ENCODE results near the gene CYS1.

The CYS1 gene

DNA sequence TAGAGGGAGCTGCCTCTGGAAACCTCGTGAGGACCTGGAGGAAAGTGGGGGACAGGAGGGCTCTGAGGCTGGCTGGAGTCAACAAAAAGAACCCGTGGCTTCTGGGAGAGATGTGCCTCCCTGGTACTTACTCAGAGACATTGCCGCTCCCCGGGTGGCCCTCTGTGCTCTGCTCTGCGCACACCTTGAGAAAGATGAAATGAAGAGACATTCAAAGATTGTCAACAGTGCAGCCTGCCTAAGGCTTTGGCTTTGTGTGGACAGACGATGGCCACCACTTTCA is 14.5 kb downstream of the CYS1 start:
- TF ChIP-seq, protein P1, sequence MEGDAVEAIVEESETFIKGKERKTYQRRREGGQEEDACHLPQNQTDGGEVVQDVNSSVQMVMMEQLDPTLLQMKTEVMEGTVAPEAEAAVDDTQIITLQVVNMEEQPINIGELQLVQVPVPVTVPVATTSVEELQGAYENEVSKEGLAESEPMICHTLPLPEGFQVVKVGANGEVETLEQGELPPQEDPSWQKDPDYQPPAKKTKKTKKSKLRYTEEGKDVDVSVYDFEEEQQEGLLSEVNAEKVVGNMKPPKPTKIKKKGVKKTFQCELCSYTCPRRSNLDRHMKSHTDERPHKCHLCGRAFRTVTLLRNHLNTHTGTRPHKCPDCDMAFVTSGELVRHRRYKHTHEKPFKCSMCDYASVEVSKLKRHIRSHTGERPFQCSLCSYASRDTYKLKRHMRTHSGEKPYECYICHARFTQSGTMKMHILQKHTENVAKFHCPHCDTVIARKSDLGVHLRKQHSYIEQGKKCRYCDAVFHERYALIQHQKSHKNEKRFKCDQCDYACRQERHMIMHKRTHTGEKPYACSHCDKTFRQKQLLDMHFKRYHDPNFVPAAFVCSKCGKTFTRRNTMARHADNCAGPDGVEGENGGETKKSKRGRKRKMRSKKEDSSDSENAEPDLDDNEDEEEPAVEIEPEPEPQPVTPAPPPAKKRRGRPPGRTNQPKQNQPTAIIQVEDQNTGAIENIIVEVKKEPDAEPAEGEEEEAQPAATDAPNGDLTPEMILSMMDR (IDR thresholded peaks at IDR 0.05; ENCODE audit: low read depth, low read length, missing control alignments) = no peak
- DNase-seq (ENCODE audit: low read depth) = no peak
- in situ Hi-C loops (cut with HindIII; ENCODE audit: low sequenced_read_pairs) = no loop called here
- H3K4me3 ChIP-seq (ENCODE audit: low read depth, low read length) = no peak overlapping the region

DNA sequence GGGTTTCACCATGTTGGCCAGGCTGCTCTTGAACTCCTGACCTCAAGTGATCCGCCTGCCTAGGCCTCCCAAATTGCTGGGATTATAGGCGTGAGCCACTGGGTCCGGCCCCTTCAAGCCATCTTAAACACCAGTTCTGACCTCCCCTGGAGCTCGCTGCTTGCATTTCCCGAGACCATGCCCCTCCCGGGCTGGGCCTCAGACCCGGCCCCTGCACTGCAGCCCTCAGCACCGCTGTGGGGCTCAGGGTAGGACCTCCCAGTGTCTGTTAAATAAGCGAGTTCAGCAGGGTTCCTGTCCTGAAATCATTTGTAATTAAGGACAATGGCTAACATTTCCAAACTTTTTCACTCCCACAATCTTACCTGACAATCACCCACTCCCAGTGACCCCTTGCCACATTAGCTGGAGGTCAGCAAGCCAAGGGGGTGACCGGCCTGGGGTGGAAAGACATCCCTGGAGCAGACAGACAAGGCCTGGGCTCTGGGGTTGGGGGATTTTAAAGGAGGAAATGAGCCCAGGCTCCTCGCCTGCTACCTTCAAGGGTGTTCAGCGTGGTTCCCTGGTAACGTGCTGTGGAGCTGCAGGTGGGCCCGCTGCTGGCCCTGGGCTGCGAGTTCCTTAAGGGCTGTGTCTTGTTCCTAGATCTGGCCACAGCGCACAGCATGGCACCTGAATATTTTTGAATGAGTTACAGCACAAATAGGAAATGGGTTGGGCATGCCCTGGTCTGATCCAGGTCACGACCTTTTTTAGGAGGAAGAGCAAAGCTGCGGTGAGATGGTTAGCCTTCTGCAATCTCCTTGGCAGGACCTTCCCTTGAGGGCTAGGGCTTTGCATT is 15.1 kb downstream of the CYS1 start:
- no peak for DNase-seq (ENCODE audit: low read depth)
- in situ Hi-C loops (cut with HindIII; ENCODE audit: low sequenced_read_pairs) = no loop called here
- H3K4me3 ChIP-seq (ENCODE audit: low read depth, low read length) = no peak overlapping the region
- TF ChIP-seq, protein P1 (IDR thresholded peaks at IDR 0.05; ENCODE audit: low read depth, low read length, missing control alignments) = no peak

DNA sequence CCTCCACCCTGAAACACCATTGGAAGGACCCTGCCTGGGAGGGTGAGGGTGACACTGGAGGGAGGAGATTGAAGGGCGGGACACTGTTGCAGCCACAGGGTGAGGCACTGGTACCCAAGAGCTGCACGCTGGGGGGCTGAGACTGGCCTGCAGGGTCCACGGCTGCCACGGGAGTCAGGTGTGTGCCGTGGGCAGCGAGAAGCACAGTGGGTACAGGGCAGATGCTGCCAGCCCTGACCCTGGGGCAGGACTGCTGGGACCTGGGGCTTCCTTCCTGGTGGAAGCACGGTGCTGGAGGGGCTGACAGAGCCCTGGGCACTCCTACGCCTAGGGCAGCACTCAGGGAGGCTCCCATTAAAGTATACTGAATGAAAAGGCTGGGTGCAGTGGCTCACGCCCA is 16.6 kb downstream of the CYS1 start:
- no peak for DNase-seq (ENCODE audit: low read depth)
- H3K4me3 ChIP-seq (ENCODE audit: low read depth, low read length) = no peak overlapping the region
- TF ChIP-seq, protein P1 (IDR thresholded peaks at IDR 0.05; ENCODE audit: low read depth, low read length, missing control alignments) = no peak
- in situ Hi-C loops (cut with HindIII; ENCODE audit: low sequenced_read_pairs) = no loop called here

DNA sequence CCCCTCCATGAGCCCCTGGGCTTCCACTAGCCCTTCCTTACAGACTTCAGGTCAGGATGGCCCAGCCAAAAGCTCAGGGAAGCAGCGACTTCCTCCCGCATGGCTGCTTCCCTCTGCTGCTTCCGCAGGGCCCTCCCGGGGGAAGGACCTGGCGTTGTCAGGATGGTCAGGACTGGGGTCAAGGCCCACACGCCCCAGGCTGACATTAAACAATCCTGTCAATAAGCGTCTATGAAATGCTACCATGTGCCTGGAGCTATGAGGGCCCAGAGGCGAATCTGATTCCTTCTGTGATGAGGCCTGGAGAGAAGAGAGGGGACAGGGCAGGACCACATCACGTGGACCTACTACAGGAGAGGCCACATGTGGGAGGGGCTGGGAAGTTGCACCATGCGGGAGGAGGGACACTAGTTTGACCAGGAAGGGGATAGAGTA is 17.3 kb downstream of the CYS1 start:
- TF ChIP-seq, protein P1 (IDR thresholded peaks at IDR 0.05; ENCODE audit: low read depth, low read length, missing control alignments) = no peak
- in situ Hi-C loops (cut with HindIII; ENCODE audit: low sequenced_read_pairs) = no loop called here
- DNase-seq (ENCODE audit: low read depth) = no peak
- H3K4me3 ChIP-seq (ENCODE audit: low read depth, low read length) = no peak overlapping the region

DNA sequence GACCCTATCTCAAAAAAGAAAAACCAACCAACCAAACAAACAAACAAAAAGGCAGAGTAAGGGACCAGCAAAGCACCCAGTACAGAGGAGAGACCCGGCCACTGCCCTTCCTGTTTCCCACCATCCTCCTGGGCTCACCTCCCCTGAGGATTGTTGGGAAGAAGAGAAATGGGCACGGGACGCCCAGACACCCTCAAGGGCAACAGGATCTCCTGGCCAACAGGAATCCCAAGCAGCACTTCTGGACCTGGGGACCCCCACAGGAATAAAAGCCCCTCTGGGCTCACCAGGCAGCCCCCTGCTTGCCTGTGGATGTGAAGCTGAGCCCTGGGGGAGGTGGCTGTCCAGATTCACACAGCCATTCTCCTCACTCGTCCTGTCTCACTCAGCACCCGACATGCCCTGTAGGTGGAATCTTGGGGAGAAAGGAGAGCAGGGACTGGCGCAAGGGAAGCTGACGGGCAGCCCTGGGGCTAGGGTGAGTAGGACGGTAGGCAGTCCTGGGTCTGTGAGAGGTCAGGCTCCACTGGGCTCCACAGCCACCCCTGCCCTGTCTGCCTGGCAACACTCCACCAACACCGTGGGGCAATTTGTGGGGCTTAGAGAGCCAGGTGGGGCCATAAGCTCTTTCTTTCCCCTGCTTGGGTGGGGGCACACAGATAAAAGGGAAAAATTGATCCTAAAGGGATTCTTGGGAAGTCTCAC is 18.8 kb downstream of the CYS1 start:
- no peak overlapping the region for H3K4me3 ChIP-seq (ENCODE audit: low read depth, low read length)
- in situ Hi-C loops (cut with HindIII; ENCODE audit: low sequenced_read_pairs) = no loop called here
- TF ChIP-seq, protein P1 (IDR thresholded peaks at IDR 0.05; ENCODE audit: low read depth, low read length, missing control alignments) = no peak
- DNase-seq (ENCODE audit: low read depth) = no peak

DNA sequence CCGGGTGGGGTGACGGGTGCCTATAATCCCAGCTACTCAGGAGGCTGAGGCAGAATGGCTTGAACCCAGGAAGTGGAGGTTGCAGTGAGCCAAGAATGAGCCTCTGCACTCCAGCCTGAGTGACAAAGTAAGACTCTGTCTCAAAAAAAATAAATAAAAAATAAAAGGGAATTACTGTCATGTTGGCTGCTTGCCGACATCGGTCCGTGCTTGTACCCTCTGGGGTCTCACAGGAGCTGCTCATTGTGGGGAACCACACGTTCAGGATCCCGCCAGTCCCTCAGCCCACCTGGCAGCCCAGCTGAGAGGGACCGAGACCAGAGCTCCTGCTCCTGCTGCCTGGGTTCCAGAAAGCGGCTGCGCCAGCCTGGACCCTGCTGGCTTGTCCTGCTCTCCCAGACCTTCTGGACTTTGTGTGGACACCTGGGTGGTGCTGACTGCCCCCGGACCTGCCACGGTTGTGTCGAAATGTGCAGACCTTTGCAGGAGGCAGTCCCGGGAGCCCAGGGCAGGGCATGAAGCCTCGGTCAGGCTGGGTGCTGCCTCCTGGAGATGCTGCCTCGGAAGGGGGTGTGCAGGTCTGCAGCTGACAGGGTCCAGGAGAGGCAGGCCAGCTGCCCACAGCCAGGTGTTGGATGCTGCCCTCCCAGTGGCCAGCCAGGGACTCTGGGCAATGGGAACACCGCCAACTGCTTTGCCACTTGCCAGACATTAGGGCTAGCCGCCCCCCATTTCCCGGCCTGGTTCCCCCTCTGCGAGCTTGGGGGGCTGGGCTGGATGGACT is 20.5 kb downstream of the CYS1 start:
- no peak for DNase-seq (ENCODE audit: low read depth)
- in situ Hi-C loops (cut with HindIII; ENCODE audit: low sequenced_read_pairs) = no loop called here
- TF ChIP-seq, protein P1 (IDR thresholded peaks at IDR 0.05; ENCODE audit: low read depth, low read length, missing control alignments) = no peak
- H3K4me3 ChIP-seq (ENCODE audit: low read depth, low read length) = no peak overlapping the region
